H9 (cell line): Measurements from ENCODE around the gene UBE3B. TPM values are rescaled to one million over a fixed set of nuclear protein-coding genes. Genes with fewer than 3 reads are reported as not detected.
A peak's percentile ranks its signal among the peaks of the same experiment; 100 is the strongest.

Experiments
- DNase-seq: peaks from one replicate; pipeline ENCODE4 v3.0.0-alpha.2; 2017
- H2AFZ ChIP-seq: one replicate; pipeline ENCODE4 v1.6.1; 2013; ENCODE audit warnings: mild to moderate bottlenecking, low read length, control low read depth, moderate library complexity
- H2AK5ac ChIP-seq: 2 replicates; pipeline ENCODE4 v1.6.1; 2013; ENCODE audit warnings: low read length, control low read depth, mixed read lengths; ENCODE audit not compliant: insufficient read length
- H2BK120ac ChIP-seq: one replicate; pipeline ENCODE4 v1.6.1; 2013; ENCODE audit warnings: low read depth, mild to moderate bottlenecking, low read length, control low read depth, inconsistent platforms; ENCODE audit not compliant: poor library complexity, severe bottlenecking
- H2BK12ac ChIP-seq: 2 replicates; pipeline ENCODE4 v1.6.1; 2013; ENCODE audit warnings: low read length, control low read depth, mixed read lengths, low read depth; ENCODE audit not compliant: insufficient read length
- H2BK15ac ChIP-seq: 2 replicates; pipeline ENCODE4 v1.6.1; 2013; ENCODE audit warnings: low read depth, low read length, control low read depth
- H2BK20ac ChIP-seq: one replicate; pipeline ENCODE4 v1.6.1; 2013; ENCODE audit warnings: low read depth, mild to moderate bottlenecking, low read length, control low read depth, inconsistent platforms; ENCODE audit not compliant: poor library complexity, severe bottlenecking
- H2BK5ac ChIP-seq: 2 replicates; pipeline ENCODE4 v1.6.1; 2013; ENCODE audit warnings: low read length, control low read depth, mixed read lengths; ENCODE audit not compliant: insufficient read length
- H3K14ac ChIP-seq: 2 replicates; pipeline ENCODE4 v1.6.1; 2013; ENCODE audit warnings: low read length, control low read depth; ENCODE audit not compliant: insufficient read depth
- H3K18ac ChIP-seq: 2 replicates; pipeline ENCODE4 v1.6.1; 2013; ENCODE audit warnings: low read depth, mild to moderate bottlenecking, mixed read lengths, low read length, control low read depth; ENCODE audit not compliant: insufficient read length
- H3K23ac ChIP-seq: 2 replicates; pipeline ENCODE4 v1.6.1; 2013; ENCODE audit warnings: low read length, control low read depth, mixed read lengths, low read depth; ENCODE audit not compliant: insufficient read length
- H3K23me2 ChIP-seq: 2 replicates; pipeline ENCODE4 v1.6.1; 2013; ENCODE audit warnings: low read depth, mild to moderate bottlenecking, mixed read lengths, low read length, control low read depth; ENCODE audit not compliant: insufficient read length, poor library complexity, severe bottlenecking
- H3K27ac ChIP-seq: 2 replicates; pipeline ENCODE4 v1.5.1; 2013; ENCODE audit warnings: low read length, control low read depth, mixed read lengths, low read depth; ENCODE audit not compliant: insufficient read length
- H3K27me3 ChIP-seq: 2 replicates; pipeline ENCODE4 v1.6.1; 2013; ENCODE audit warnings: low read length, control low read depth, inconsistent platforms; ENCODE audit not compliant: insufficient read depth
- H3K4ac ChIP-seq: 2 replicates; pipeline ENCODE4 v1.6.1; 2013; ENCODE audit warnings: low read depth, mild to moderate bottlenecking, control low read depth, inconsistent platforms, low read length, moderate library complexity
- H3K4me1 ChIP-seq: 2 replicates; pipeline ENCODE4 v1.6.1; 2013; ENCODE audit warnings: low read length, control low read depth, inconsistent platforms; ENCODE audit not compliant: insufficient read depth
- H3K4me2 ChIP-seq: 2 replicates; pipeline ENCODE4 v1.6.1; 2013; ENCODE audit warnings: low read length, control low read depth, mixed read lengths; ENCODE audit not compliant: insufficient read length, insufficient read depth
- H3K56ac ChIP-seq: 2 replicates; pipeline ENCODE4 v1.6.1; 2013; ENCODE audit warnings: low read depth, mild to moderate bottlenecking, mixed read lengths, low read length, control low read depth; ENCODE audit not compliant: insufficient read length
- H3K79me1 ChIP-seq: 2 replicates; pipeline ENCODE4 v1.6.1; 2013; ENCODE audit warnings: low read depth, mild to moderate bottlenecking, moderate library complexity, low read length, control low read depth, inconsistent platforms; ENCODE audit not compliant: insufficient read depth, poor library complexity, severe bottlenecking
- H3K79me2 ChIP-seq: 2 replicates; pipeline ENCODE4 v1.6.1; 2013; ENCODE audit warnings: low read length, control low read depth, inconsistent platforms; ENCODE audit not compliant: insufficient read depth
- H3K9ac ChIP-seq: 2 replicates; pipeline ENCODE4 v1.6.1; 2013; ENCODE audit warnings: low read length, control low read depth, mixed read lengths; ENCODE audit not compliant: insufficient read length; ENCODE audit errors: extremely low read depth
- H3K9me3 ChIP-seq: one replicate; pipeline ENCODE4 v1.6.1; 2013; ENCODE audit warnings: low read depth, low read length, inconsistent platforms; ENCODE audit not compliant: control insufficient read depth
- H3T11ph ChIP-seq: one replicate; pipeline ENCODE4 v1.6.1; 2013; ENCODE audit warnings: mild to moderate bottlenecking, low read length, control low read depth, inconsistent platforms
- H4K20me1 ChIP-seq: one replicate; pipeline ENCODE4 v1.6.1; 2013; ENCODE audit not compliant: control insufficient read depth, insufficient read length, insufficient read depth
- H4K5ac ChIP-seq: 2 replicates; pipeline ENCODE4 v1.6.1; 2013; ENCODE audit warnings: low read depth, mild to moderate bottlenecking, mixed read lengths, low read length, control low read depth; ENCODE audit not compliant: insufficient read length
- H4K8ac ChIP-seq: replicated peaks from 2 replicates; pipeline ENCODE4 v1.6.1; 2013; ENCODE audit warnings: low read length, control low read depth, mixed read lengths, low read depth; ENCODE audit not compliant: insufficient read length
- H4K91ac ChIP-seq: 2 replicates; pipeline ENCODE4 v1.6.1; 2013; ENCODE audit warnings: low read depth, mild to moderate bottlenecking, moderate library complexity, mixed read lengths, low read length, control low read depth; ENCODE audit not compliant: insufficient read length
- H3K27ac Mint-ChIP-seq, 3 experiments: 2 replicates in 2 of 3; 3 replicates in 1 of 3; pipeline ENCODE4 v1.8.0; 2020 to 2021; ENCODE audit warnings: mixed read lengths in 3 of 3, mild to moderate bottlenecking in 1 of 3, moderate library complexity in 1 of 3
- H3K27me3 Mint-ChIP-seq: 2 replicates; pipeline ENCODE4 v1.8.0; 2021; ENCODE audit warnings: low read depth, mild to moderate bottlenecking, moderate library complexity, mixed read lengths
- H3K36me3 Mint-ChIP-seq, 3 experiments: 2 replicates in 2 of 3; 3 replicates in 1 of 3; pipeline ENCODE4 v1.8.0; 2020 to 2021; ENCODE audit warnings: low read depth in 3 of 3, mixed read lengths in 3 of 3; ENCODE audit not compliant: insufficient read depth in 1 of 3
- H3K4me1 Mint-ChIP-seq, 2 experiments: 2 replicates each; pipeline ENCODE4 v1.8.0; 2020; ENCODE audit warnings: mixed read lengths in 2 of 2
- H3K4me3 Mint-ChIP-seq, 2 experiments: 2 replicates in 1 of 2; 3 replicates in 1 of 2; pipeline ENCODE4 v1.8.0; 2020 to 2021; ENCODE audit warnings: mild to moderate bottlenecking in 2 of 2, mixed read lengths in 2 of 2, moderate library complexity in 1 of 2
- H3K9me3 Mint-ChIP-seq, 2 experiments: 2 replicates in 1 of 2; 3 replicates in 1 of 2; pipeline ENCODE4 v1.8.0; 2020; ENCODE audit warnings: mild to moderate bottlenecking in 2 of 2, mixed read lengths in 2 of 2, moderate library complexity in 1 of 2
- WGBS: extraction: QIAGEN DNeasy Blood & Tissue Kit; methylation state at CpG from one replicate; pipeline ENCODE4 v1.1.7; 2013; ENCODE audit warnings: missing lambda C conversion rate, low lambda C conversion rate, mixed read lengths; ENCODE audit not compliant: insufficient read length; ENCODE audit errors: extremely low coverage; 5-methylcytosine and 5-hydroxymethylcytosine counted together
- total RNA-seq: library from RNA; stranded (reverse); gene quantifications from 2 replicates; pipeline ENCODE4 v1.2.1, GENCODE V29; 2021
- TF ChIP-seq, protein P1 (sequence below): fragments of 200-600 bp; sonication (generic); conservative IDR thresholded peaks from 3 replicates; pipeline ENCODE4 v1.8.0; 2021; ENCODE audit warnings: antibody characterized with exemption, mild to moderate bottlenecking

Gene UBE3B
- total RNA-seq, 1 experiment from 2014 or later, result 24.2 TPM

DNA sequence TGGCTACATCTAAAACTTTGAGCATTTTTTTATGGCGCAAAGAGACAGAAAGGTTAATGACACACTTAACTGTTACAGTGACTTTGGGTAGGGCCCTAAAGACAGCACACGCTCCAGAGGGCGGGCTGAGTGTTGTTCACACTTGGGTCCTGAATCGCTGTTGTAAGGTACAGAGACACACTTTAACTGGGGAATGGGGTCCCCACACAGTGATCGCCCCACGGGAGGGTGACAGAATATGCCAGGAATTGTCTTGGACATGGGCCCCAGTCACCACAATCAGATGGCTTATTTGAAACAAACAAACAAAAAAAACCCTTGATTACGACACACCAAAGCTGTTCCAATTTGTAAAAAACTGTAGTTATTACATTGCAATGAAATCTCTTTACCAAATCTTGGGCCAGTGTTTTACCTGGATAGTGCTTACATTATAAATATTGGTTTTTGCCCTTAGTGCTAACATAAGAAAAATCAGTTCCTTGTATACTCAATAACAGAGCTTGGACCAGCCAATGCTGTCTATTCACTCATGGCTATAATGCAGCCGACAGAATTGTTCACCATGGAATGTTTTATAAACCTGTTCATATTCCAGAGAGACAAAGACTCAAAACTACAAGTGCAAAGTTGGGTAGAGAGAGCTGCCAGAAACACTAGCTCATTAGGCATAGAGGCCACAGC is 28.6 kb upstream of the UBE3B start:
- Histone ChIP-seq H3K4ac (no peak overlapping the region), H2BK15ac (no peak overlapping the region), H2BK5ac (no peak overlapping the region), H3K9ac (no peak overlapping the region), H2BK12ac (no peak overlapping the region), H3K23me2 (no peaks in the 10 kb centered on the region), H3K23ac (no peak overlapping the region), H4K91ac (no peak overlapping the region), H3K79me2 (no peaks in the 10 kb centered on the region), H3K18ac (no peak overlapping the region), H2AFZ (no peak overlapping the region), H3K56ac (no peak overlapping the region), H3K14ac (no peak overlapping the region), H2BK20ac (no peak overlapping the region), H2BK120ac (no peak overlapping the region), H3K4me1 (no peaks in the 10 kb centered on the region), H4K8ac (no peak overlapping the region), H4K20me1 (no peaks in the 10 kb centered on the region), H4K5ac (no peak overlapping the region), H3K27me3 (no peaks in the 10 kb centered on the region), H3K27ac (no peak overlapping the region), H2AK5ac (no peak overlapping the region), H3T11ph (no peak overlapping the region), H3K4me2 (no peak overlapping the region), H3K9me3 (no peaks in the 10 kb centered on the region), H3K79me1 (no peaks in the 10 kb centered on the region)
- no peaks in the 10 kb centered on the region for H3K4me1 Mint-ChIP-seq
- no peak for DNase-seq
- H3K9me3 Mint-ChIP-seq, result no peaks in the 10 kb centered on the region
- H3K4me3 Mint-ChIP-seq, result no peak overlapping the region
- TF ChIP-seq, protein P1, sequence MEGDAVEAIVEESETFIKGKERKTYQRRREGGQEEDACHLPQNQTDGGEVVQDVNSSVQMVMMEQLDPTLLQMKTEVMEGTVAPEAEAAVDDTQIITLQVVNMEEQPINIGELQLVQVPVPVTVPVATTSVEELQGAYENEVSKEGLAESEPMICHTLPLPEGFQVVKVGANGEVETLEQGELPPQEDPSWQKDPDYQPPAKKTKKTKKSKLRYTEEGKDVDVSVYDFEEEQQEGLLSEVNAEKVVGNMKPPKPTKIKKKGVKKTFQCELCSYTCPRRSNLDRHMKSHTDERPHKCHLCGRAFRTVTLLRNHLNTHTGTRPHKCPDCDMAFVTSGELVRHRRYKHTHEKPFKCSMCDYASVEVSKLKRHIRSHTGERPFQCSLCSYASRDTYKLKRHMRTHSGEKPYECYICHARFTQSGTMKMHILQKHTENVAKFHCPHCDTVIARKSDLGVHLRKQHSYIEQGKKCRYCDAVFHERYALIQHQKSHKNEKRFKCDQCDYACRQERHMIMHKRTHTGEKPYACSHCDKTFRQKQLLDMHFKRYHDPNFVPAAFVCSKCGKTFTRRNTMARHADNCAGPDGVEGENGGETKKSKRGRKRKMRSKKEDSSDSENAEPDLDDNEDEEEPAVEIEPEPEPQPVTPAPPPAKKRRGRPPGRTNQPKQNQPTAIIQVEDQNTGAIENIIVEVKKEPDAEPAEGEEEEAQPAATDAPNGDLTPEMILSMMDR, result no peak
- H3K27ac Mint-ChIP-seq, result peak overlapping the region in 2 of 3 experiments; percentile 70 to 81; a peak in 3 of 7 replicates
- WGBS, result no CpG with 5 or more reads among the region's 8 CpGs
- H3K27me3 Mint-ChIP-seq, result no peaks in the 10 kb centered on the region
- peaks cover 26 to 82% (median 60%) of the 10 kb centered on the region in 3 experiments; a peak in 6 of 7 replicates for H3K36me3 Mint-ChIP-seq
